Activated CD8-positive, alpha-beta memory T cell treated with anti-CD3 and anti-CD28 coated beads for 48 hours (primary cell): ENCODE results near the gene MAD1L1.

Experiments
- DNase-seq, 3 experiments: peaks; one replicate each; pipeline ENCODE4 v3.0.0-alpha.2; 2020; ENCODE audit warnings: low read depth in 2 of 3, low spot score in 2 of 3

The MAD1L1 gene

GRCh38 chr7:1957471-1958225 is 275.1 kb downstream of the MAD1L1 start:
- no peak for DNase-seq

- no peak for DNase-seq
Measured at GRCh38 chr7:1956611-1957470, 275.9 kb downstream of the MAD1L1 start.

- no peak for DNase-seq
Measured at GRCh38 chr7:1956141-1956540, 276.6 kb downstream of the MAD1L1 start.

- DNase-seq = no peak
Measured at GRCh38 chr7:1954366-1955004, 278.3 kb downstream of the MAD1L1 start.

- no peak for DNase-seq
Measured at GRCh38 chr7:1953199-1954190, 279.2 kb downstream of the MAD1L1 start.

GRCh38 chr7:1952781-1953180 is 280.0 kb downstream of the MAD1L1 start:
- no peak for DNase-seq

- no peak for DNase-seq
Measured at GRCh38 chr7:1952169-1952760, 280.5 kb downstream of the MAD1L1 start.

GRCh38 chr7:1951600-1951999 is 281.1 kb downstream of the MAD1L1 start:
- DNase-seq = no peak

- no peak for DNase-seq
Measured at GRCh38 chr7:1951159-1951536, 281.6 kb downstream of the MAD1L1 start.

GRCh38 chr7:1950452-1951158 is 282.1 kb downstream of the MAD1L1 start:
- no peak for DNase-seq

GRCh38 chr7:1950066-1950451 is 282.7 kb downstream of the MAD1L1 start:
- DNase-seq = no peak

- no peak for DNase-seq
Measured at GRCh38 chr7:1949681-1950055, 283.1 kb downstream of the MAD1L1 start.

- DNase-seq = no peak
Measured at GRCh38 chr7:1948887-1949680, 283.7 kb downstream of the MAD1L1 start.

- DNase-seq = no peak
Measured at GRCh38 chr7:1948301-1948796, 284.4 kb downstream of the MAD1L1 start.

GRCh38 chr7:1947586-1948217 is 285.0 kb downstream of the MAD1L1 start:
- no peak for DNase-seq

- DNase-seq = no peak
Measured at GRCh38 chr7:1946773-1947450, 285.8 kb downstream of the MAD1L1 start.

- no peak for DNase-seq
Measured at GRCh38 chr7:1946025-1946772, 286.5 kb downstream of the MAD1L1 start.
